NCI-H1105 treated with DMSO at 0.1 percent for 48 hours (cell line): ENCODE measurements around the gene KCNN1.
"Not testable (repeated sequence)": the region's sequence is repeated elsewhere in the genome, so short reads cannot be mapped to it uniquely, and the experiment has no call there.

ENCODE experiments used
- DNase-seq: peaks from one replicate; lab custom pipeline; 2025; lab: John Stamatoyannopoulos, UW

The KCNN1 gene

GRCh38 chr19:17969096-17969792, 2.3 kb downstream of the KCNN1 start:
- no peak for DNase-seq

DNA sequence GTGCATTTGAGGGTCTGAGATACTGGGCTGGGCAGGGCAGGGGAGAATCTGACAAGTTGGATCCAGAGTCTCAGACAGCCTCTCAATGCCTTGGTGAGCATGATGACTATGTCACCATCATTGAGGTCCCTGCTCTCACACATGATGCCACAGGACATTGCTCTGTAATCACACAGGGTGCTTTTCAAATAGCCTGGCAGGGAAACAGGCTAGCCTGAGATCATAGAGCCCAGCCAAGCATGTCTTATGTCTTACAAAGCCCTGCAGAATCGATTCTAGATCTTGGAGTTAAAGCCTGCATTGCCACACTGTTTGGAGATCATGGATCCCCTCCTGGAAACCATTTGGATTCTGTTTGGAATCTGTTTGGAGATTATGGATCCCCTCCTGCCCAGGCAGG, 5.3 kb downstream of the KCNN1 start:
- no peak for DNase-seq

- no peak for DNase-seq
These were observed 6.9 kb downstream of the KCNN1 start for GRCh38 chr19:17973759-17974158.

- DNase-seq = no peak
These were observed 7.6 kb downstream of the KCNN1 start for GRCh38 chr19:17974551-17974950.

DNA sequence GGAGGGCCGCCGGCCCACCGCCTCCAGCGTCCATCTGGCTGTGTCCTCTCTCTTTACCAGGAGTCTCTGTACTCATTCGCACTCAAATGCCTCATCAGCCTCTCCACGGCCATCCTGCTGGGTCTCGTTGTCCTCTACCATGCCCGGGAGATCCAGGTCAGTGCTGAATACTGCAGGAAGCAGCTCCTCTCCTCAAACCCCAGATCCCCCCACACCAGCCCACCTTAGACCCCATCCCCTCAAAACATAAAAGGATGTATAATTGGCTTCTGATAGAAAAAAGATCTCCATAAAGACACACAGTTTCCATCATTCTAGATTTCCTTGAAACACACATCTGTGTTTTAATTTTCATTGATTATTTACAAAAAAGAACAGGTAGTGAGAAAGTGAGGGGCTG, 8.1 kb downstream of the KCNN1 start:
- DNase-seq = no peak

GRCh38 chr19:17977021-17977420, 10.1 kb downstream of the KCNN1 start:
- DNase-seq = no peak

- no peak for DNase-seq
These were observed 10.6 kb downstream of the KCNN1 start for GRCh38 chr19:17977488-17977887.

DNA sequence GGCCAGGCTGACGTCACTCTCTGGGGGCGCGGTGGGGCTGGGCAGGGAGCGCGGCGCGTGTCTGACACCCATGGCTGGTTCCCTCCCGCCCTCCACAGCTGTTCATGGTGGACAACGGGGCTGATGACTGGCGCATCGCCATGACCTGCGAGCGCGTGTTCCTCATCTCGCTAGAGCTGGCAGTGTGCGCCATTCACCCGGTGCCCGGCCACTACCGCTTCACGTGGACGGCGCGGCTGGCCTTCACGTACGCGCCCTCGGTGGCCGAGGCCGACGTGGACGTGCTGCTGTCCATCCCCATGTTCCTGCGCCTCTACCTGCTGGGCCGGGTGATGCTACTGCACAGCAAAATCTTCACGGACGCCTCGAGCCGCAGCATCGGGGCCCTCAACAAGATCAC, 14.7 kb downstream of the KCNN1 start:
- no peak for DNase-seq

GRCh38 chr19:17982430-17982829, 15.5 kb downstream of the KCNN1 start:
- no peak for DNase-seq

DNA sequence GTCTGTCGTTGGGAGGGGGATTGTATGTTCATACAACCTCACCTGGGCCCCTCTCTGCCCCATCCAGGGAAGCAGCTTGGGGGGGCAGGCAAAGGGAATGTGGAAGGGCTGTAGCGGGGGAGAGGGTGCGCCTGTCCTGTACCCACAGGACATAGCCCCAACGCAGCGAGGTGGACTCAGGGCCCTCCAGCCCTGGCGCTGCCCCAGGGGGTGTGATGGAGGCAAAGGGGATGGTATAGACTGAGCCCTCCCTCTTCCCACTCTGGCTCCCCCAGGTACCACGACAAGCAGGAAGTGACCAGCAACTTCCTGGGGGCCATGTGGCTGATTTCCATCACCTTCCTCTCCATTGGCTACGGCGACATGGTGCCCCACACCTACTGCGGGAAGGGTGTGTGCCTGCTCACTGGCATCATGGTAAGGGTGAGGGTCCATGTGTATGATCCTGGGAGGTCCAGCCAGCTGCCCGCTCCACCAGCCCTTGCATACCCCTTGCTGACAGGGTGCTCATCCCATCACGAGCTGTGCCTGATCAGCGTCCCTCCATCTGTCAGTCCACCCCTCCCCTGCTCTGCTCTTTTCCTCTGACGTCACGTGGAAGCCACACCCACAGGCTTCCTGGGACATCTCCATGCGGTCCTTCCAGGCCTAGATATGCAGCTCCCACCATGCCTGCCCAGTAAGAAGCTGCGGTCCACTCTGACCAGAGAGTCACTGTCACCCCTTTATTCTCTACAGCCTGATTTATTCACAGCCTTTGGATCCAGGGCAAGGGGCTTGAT, 18.3 kb downstream of the KCNN1 start:
- DNase-seq = no peak

- DNase-seq = not testable (repeated sequence)
These were observed 19.7 kb downstream of the KCNN1 start for GRCh38 chr19:17986569-17986968.

- no peak for DNase-seq
These were observed 21.3 kb downstream of the KCNN1 start for GRCh38 chr19:17988161-17988560.

GRCh38 chr19:17989425-17990094, 22.7 kb downstream of the KCNN1 start:
- no peak for DNase-seq

GRCh38 chr19:17993076-17993813, 26.3 kb downstream of the KCNN1 start:
- no peak for DNase-seq

GRCh38 chr19:17996826-17997316, 30.0 kb downstream of the KCNN1 start:
- peak; percentile 61 for DNase-seq

GRCh38 chr19:17997969-17998826, 31.3 kb downstream of the KCNN1 start:
- no peak for DNase-seq

DNA sequence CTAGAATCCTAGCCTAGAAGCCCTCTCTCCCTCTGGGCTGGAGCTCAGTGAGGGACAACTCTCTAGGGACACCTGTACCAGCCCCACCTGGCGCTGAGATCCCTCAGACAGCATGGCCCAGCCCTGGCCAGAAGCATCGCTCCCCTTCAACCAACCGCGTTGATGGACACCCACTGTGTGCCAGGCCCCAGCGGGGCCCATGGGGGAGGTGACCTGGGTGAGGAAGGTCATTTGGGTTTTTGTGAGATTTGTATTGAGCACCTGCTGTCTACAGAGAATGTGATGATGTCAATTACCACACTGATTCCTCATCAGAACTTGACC, 31.9 kb downstream of the KCNN1 start:
- no peak for DNase-seq

- no peak for DNase-seq
These were observed 33.0 kb downstream of the KCNN1 start for GRCh38 chr19:17999684-18000479.

DNA sequence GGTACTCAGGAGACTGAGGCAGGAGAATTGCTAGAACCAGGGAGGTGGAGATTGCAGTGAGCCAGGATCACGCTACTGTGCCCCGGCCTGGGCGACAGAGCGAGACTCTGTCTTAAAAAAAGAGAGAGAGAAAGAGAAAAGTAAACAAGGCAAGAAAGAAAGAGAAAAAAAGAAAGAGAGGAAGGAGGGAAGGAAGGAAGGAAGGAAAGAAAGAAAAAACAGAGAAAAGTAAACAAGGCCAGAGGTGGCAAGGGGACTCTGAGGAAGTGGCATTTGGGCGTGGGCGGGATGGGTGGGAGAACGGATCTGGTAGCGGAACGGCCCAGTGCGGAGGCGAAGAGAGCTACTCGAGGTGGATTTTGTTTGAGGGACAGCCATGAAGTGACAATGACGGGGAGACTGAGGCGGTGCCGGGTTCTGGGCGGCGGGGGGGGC, 33.6 kb downstream of the KCNN1 start:
- DNase-seq = no peak
